ENCODE data around the gene GNAO1. TPM values are rescaled to one million over a fixed set of nuclear protein-coding genes. Genes with fewer than 3 reads are reported as not detected.

GNAO1 gene
- total and polyA plus RNA-seq, 9 of the 15 experiments (the other 6 are each of a cell fraction or from before 2014, with no cell fraction given): 0.07 to 0.42 (median 0.08) TPM; not detected in 5

DNA sequence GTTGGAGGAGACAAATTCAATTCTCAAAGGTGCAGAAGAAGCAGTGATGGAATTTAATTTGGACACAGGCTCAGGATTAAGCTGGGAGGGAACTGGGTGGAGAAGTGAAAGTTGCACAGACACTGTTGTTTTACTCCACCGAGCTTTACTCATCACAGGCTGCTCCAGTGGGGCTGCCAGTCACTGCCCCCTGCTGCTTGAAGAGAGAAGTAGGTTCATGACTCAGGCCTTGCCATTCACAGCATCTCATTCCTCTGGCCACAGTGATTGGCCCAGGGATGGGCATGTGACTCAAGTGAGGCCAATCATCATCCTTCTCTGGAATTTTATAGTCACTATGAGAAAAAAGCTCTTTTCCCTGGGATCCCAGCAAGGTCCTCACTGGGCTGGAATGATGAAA is 11.8 kb downstream of the GNAO1 start (continued):
- TF ChIP-seq KAT2B (IDR thresholded peaks at IDR 0.05; ENCODE audit: low read depth, low read length): no peak
- no peak for TF ChIP-seq WHSC1 (IDR thresholded peaks at IDR 0.05; ENCODE audit: low read length)
- TF ChIP-seq TCF7 (IDR thresholded peaks at IDR 0.05; ENCODE audit: borderline replicate concordance): no peak
- TF ChIP-seq NONO (IDR thresholded peaks at IDR 0.05; ENCODE audit: low read depth in 2 of 2, low read length in 1 of 2): no peak
- TF ChIP-seq NR2F6 (CRISPR knock-in tag; IDR thresholded peaks at IDR 0.05): no peak
- no peak for TF ChIP-seq SAFB (IDR thresholded peaks at IDR 0.05; ENCODE audit: borderline replicate concordance, low read depth, low read length)
- TF ChIP-seq, protein P1, sequence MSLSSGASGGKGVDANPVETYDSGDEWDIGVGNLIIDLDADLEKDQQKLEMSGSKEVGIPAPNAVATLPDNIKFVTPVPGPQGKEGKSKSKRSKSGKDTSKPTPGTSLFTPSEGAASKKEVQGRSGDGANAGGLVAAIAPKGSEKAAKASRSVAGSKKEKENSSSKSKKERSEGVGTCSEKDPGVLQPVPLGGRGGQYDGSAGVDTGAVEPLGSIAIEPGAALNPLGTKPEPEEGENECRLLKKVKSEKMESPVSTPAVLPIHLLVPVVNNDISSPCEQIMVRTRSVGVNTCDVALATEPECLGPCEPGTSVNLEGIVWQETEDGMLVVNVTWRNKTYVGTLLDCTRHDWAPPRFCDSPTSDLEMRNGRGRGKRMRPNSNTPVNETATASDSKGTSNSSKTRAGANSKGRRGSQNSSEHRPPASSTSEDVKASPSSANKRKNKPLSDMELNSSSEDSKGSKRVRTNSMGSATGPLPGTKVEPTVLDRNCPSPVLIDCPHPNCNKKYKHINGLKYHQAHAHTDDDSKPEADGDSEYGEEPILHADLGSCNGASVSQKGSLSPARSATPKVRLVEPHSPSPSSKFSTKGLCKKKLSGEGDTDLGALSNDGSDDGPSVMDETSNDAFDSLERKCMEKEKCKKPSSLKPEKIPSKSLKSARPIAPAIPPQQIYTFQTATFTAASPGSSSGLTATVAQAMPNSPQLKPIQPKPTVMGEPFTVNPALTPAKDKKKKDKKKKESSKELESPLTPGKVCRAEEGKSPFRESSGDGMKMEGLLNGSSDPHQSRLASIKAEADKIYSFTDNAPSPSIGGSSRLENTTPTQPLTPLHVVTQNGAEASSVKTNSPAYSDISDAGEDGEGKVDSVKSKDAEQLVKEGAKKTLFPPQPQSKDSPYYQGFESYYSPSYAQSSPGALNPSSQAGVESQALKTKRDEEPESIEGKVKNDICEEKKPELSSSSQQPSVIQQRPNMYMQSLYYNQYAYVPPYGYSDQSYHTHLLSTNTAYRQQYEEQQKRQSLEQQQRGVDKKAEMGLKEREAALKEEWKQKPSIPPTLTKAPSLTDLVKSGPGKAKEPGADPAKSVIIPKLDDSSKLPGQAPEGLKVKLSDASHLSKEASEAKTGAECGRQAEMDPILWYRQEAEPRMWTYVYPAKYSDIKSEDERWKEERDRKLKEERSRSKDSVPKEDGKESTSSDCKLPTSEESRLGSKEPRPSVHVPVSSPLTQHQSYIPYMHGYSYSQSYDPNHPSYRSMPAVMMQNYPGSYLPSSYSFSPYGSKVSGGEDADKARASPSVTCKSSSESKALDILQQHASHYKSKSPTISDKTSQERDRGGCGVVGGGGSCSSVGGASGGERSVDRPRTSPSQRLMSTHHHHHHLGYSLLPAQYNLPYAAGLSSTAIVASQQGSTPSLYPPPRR (CRISPR knock-in tag; IDR thresholded peaks at IDR 0.05; ENCODE audit: borderline replicate concordance): no peak
- TF ChIP-seq ZNF561 (CRISPR knock-in tag; conservative IDR thresholded peaks at IDR 0.05): no peak
- TF ChIP-seq POLR2B (IDR thresholded peaks at IDR 0.05; ENCODE audit: low read depth, partially characterized antibody): no peak
- no peak for TF ChIP-seq DDX20 (tag; IDR thresholded peaks at IDR 0.05; ENCODE audit: low read depth)
- no peak for TF ChIP-seq ZNF282 (CRISPR knock-in tag; IDR thresholded peaks at IDR 0.05)
- no peak for TF ChIP-seq ZNF121 (CRISPR knock-in tag; conservative IDR thresholded peaks at IDR 0.05)
- TF ChIP-seq, protein P2, sequence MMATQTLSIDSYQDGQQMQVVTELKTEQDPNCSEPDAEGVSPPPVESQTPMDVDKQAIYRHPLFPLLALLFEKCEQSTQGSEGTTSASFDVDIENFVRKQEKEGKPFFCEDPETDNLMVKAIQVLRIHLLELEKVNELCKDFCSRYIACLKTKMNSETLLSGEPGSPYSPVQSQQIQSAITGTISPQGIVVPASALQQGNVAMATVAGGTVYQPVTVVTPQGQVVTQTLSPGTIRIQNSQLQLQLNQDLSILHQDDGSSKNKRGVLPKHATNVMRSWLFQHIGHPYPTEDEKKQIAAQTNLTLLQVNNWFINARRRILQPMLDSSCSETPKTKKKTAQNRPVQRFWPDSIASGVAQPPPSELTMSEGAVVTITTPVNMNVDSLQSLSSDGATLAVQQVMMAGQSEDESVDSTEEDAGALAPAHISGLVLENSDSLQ (IDR thresholded peaks at IDR 0.05): peak; percentile 64
- no peak for TF ChIP-seq PRMT5 (CRISPR knock-in tag; IDR thresholded peaks at IDR 0.05)
- peak; percentile 61 for TF ChIP-seq RBM25 (IDR thresholded peaks at IDR 0.05; ENCODE audit: low read depth, low read length, severe bottlenecking)
